Suppressor macrophage treated with lipopolysaccharide for 4 hours (primary cell): ENCODE measurements around the gene KCNK15.
"Not testable (repeated sequence)": the region's sequence is repeated elsewhere in the genome, so short reads cannot be mapped to it uniquely, and the experiment has no call there.

ENCODE experiments used
- DNase-seq: peaks from one replicate; pipeline ENCODE4 v3.0.0-alpha.2; 2020

The KCNK15 gene

GRCh38 chr20:44759595-44759994 lies 13.9 kb downstream of the KCNK15 start:
- no peak for DNase-seq

DNA sequence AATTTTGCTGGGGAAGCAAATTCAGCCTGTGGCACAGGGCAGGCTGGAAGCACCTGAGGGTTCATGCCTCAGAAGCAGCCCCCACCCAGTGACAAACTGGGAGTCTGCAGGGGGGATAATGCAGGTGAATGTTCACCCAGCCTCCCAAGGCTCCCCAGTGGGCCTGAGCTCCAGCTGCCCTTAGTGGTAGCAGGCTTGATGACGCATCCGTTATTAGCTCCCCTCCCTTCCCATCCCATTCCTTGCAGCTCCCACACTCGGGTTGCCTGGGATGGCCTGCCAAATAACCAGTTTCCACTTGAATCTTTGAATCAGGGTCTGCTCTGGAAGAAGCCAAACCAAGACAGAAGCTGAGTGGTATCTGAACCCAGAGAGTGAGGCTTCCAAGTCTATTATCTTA lies 15.8 kb downstream of the KCNK15 start:
- DNase-seq, result no peak

- no peak for DNase-seq
Observed at GRCh38 chr20:44762466-44763140, 16.9 kb downstream of the KCNK15 start.

- not testable (repeated sequence) for DNase-seq
Observed at GRCh38 chr20:44763798-44764197, 18.1 kb downstream of the KCNK15 start.

DNA sequence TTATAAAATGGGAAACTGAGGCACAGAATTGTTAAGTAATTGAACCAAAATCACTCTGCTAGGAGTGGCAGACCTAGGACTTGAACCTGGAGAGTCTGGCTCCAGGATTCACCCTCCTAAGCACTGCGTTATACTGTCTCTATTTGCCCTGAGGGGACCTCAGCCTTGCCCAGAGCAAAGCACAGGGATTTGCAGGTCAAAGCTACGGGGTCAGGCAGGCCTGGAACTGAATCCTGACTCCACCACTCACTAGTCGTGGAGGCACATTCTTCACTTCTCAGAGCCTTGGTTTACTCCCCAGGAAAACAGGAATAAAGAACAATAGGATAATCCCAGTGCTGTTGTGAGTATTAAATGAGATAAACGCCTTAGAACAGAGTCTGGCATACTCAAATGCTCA lies 19.4 kb downstream of the KCNK15 start:
- DNase-seq, result no peak

- no peak for DNase-seq
Observed at GRCh38 chr20:44765701-44766347, 20.2 kb downstream of the KCNK15 start.

DNA sequence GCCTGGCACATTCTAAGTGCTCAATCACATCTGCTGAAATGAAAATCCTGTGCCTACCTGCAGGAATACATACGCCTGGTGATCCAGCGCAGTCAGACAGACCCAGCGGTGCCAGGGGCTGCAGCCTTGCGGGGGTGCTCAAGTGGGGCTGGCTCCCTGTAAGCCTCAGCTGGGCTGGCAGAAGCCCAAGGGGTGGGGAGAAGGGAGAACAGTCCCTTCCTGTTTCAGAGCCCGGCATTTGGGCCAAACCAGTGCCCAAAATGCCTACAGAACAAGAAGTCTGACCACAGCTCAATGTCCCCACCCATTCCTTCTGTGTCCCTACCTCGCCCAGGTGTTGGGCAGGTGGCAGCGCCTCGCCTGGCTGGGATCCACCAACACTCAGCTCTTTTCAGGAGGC lies 22.6 kb downstream of the KCNK15 start:
- DNase-seq, result no peak

- DNase-seq, result no peak
Observed at GRCh38 chr20:44768854-44769480, 23.3 kb downstream of the KCNK15 start.

- DNase-seq, result no peak
Observed at GRCh38 chr20:44769481-44769863, 23.8 kb downstream of the KCNK15 start.

GRCh38 chr20:44770484-44771171 lies 25.0 kb downstream of the KCNK15 start:
- DNase-seq, result no peak

DNA sequence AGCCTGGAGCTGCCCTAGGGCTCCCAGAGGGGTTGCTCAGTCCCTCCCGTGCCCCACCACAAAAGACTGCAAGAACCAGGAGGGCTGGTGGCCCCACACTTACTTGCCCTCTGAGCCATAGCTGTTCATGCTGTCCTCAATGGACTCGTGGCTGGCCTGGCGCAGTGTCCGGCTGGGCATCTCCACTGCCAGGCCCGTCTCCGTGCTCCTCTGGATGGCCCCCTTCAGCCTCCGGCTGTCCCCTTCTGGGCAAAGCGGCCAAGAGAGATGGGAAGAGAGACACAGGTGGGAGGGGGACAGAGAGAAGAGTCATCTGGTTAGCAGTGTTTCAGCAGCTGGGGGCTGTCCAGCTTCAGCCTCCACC lies 25.5 kb downstream of the KCNK15 start:
- DNase-seq, result no peak

DNA sequence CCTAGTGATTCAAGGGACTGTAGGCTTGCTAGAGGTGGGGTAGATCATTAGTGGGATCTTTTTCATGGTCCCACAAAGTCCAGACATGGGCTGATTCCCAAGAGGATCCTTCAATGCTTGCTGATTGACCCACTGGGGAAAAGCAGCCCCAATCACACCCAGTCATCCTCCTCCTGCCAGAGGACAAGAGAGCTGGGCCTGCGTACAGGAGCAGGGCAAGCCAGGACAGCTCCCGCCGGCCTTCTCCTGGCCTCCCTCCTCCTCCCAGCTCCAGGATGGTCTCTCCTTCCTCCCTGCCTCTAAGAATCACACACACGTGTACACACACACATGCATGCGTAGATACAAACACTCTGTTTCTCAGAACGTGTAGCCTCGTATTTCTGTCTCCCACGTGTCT lies 27.0 kb downstream of the KCNK15 start:
- DNase-seq, result no peak

DNA sequence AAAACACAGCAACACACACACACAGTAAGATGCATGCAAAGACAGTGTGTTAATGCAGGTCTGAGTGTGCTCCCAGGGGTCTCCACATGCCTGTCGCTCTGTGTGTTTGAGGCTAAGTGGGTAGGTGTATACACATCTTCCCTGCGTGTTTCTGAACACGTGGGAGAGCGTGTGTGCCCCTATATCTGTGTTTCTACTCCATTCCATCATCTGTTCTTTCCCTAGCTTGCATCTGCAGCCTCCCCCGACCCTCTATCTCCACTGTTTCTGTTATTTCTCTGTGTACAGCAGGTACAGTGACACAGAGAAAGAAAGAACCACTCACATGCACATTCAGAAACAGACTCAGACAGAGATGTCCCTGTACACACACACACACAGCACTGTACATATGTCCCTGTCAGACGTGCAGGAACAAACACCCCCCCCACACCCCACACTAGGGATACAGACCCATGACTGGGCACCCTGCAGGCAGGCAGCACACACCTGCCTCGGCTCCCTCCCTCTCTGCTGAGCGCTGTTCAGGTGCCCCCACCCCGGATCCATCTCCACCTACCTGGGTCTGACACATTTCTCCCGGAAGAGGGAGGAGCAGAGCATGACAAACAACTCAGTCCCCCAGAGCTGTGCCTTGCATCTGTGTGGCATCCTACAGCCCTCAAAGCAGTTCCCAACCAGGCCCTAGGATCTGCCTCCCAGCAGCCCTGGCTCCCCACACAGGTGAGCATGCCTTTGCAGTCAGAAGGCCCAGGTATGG lies 27.6 kb downstream of the KCNK15 start:
- no peak for DNase-seq

- peak; percentile 3 for DNase-seq
Observed at GRCh38 chr20:44776980-44777379, 31.3 kb downstream of the KCNK15 start.

GRCh38 chr20:44780226-44780625 lies 34.6 kb downstream of the KCNK15 start:
- peak; percentile 46 for DNase-seq

- no peak for DNase-seq
Observed at GRCh38 chr20:44781118-44781517, 35.5 kb downstream of the KCNK15 start.

DNA sequence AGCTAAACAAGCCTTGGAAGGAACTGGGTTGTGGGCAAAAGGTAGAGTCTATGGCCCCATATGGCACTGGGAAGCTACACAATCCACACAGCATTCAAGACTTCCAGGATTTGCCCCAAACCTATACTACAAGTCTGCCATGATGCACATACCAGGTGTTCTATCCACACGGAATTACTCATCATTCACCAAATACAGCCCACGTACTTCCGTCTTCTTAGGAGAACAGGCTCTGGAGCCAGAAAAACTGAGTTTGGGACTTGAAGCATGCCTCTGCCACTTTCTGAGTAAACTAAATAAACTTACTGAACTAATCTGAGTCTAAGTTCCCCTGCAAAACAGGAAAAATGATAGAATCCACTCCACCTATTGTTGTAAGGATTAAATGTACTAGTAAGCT lies 36.1 kb downstream of the KCNK15 start:
- DNase-seq, result no peak

GRCh38 chr20:44784688-44785087 lies 39.0 kb downstream of the KCNK15 start:
- no peak for DNase-seq

DNA sequence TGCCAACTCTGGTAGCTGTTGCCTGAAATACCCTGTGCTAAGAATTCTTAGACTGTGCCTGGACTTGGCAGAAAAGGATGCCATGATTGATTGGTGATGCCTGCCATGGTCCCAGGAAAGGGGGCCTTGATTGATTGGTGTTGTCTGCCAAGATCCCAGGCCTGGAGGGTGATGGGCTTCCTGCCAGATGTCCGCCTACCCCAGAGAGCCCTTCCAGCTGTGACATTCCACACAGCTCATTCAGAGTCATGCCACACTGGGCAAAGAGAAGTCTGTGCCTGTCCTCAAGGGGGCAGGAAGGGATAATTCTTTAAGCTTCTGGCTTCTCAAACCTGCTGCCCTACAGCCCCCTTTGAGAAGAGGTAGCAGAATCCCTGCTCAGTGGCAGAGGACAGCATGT lies 40.1 kb downstream of the KCNK15 start:
- DNase-seq, result no peak

DNA sequence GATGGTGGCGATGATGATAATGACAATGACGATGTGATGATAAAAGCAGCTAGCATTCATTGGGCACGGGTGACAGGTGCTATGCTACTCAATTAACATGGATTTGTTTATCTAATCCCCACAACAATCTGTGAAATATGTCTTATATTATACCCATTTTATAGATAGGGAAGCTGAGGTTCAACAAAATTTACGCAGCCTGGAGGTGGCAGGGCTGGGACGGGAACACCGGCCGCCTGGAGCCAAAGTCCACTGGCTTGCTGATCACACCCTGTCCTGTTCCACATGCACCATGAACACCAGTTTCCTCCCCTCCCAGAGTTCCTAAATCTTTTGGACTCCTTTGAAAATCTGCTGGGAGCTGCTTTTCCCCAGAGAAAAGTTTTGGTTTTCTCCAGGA lies 41.6 kb downstream of the KCNK15 start:
- DNase-seq, result no peak

DNA sequence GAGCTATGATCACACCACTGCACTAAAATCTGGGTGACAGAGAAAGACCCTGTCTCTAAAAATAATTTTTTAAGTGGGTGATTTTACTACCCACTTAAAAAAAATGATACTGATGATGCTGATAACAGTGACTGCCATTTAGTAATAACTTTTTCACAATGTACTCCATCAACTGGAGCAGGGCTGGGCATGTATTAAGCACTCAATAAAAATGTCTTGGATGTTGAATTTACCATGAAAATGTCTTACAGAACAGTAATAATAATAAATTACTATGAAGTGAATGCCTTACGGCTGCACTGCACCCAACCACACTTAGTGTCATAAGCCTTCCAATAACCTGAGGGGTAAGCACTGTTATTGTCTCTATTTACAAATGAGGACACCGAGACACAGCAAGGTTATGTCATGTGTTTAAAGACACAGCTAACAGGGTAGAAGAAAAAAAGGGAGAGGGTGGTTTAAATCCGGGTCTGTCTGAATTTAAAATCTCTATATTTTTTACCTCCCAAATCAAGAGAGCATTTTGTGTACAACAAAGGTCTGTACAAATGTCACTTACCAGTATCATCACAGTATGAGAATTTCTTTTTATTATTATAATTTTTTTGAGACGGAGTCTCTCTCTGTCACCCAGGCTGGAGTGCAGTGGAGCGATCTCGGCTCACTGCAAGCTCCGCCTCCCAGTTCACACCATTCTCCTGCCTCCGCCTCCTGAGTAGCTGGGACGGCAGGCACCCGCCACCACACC lies 43.2 kb downstream of the KCNK15 start:
- DNase-seq, result no peak

GRCh38 chr20:44790638-44791393 lies 45.2 kb downstream of the KCNK15 start:
- DNase-seq, result no peak
